ENCODE data around the gene TASOR2.

The TASOR2 gene

DNA sequence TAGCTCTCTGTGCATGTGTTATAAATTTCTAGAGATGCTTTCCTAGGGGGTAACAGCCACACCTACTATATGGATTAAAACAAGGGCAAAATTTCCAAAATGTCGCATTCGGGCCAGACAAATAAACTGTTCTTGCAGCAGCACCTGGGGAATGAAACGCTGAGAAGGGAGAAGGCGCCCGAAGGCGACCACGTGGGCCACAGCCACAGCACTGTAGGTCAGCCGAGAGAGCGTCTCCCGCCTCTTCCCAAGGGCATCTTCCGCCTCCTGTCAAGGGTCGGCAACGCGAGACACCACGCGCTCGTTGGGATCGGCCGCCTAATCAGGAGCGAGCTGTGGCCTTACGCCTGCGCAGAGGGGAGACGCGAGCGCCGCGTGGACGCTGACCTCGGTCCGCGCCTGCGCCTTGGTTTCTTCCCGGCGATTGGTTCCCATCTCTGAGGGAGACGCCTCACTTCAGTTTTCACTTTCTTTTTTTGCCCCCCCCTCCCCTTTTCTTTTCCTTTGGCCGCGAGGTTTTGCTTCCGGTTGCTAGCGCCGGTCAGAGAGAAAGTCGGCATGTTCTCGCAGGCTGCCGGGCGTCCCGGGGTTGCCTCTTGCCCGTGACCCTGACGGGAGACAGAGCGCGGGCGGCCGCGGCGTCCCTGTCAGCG is at the start of gene TASOR2:
TASOR2 (plus strand) TSS at position 521 of the 653 bp plus-strand sequence. CDS start 35,805 bp downstream, outside the sequence.
- DNase-seq (ENCODE audit: low read depth in 2 of 3, low spot score in 1 of 3) = peak; percentile 93 to 97 (median 94)

DNA sequence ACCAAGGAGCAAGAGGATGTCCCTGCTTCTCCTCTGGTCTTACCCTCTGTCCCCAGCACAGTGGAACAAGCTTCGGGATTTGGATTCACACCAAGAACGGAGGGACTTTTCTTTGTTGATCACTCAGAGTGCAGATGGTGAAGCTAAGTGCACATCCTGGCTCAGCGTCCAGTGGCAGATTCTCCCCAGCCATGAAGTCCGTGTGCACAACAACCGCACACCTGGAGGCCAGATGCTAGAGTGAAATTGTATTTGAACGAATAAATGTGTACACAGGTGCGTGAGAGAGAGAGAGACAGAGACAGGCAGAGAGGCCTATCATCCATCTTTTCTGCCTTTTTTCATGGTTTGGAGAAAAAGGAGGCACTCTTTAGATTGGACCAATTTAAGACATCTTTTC is 49.7 kb upstream of the TASOR2 start:
- no peak for DNase-seq (ENCODE audit: low read depth in 2 of 3, low spot score in 1 of 3)

GRCh38 chr10:5638494-5638893 is 46.1 kb upstream of the TASOR2 start:
- DNase-seq (ENCODE audit: low read depth in 2 of 3, low spot score in 1 of 3) = no peak

GRCh38 chr10:5639066-5639465 is 45.6 kb upstream of the TASOR2 start:
- DNase-seq (ENCODE audit: low read depth in 2 of 3, low spot score in 1 of 3) = no peak

- DNase-seq (ENCODE audit: low read depth in 2 of 3, low spot score in 1 of 3) = no peak
These were observed 44.6 kb upstream of the TASOR2 start for GRCh38 chr10:5640036-5640435.

DNA sequence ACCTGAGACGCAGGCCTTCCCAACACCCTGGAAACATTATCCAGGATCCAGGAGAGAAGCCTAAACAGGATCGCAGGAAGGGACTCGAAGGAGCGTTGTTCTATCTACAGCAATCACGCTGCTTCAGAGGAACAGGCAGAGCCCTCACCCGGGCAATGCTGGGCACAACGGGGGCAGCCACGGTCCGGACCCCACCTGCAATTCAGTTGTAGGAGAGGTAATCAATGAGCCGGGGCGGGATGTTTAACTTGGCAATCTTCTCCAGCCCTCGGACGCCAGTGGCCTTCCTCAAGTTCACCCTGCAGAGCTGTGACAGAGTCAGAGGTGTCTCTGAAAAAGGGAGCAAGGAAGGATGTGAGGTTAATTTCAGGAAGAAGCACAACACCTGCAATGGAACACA is 44.1 kb upstream of the TASOR2 start:
- DNase-seq (ENCODE audit: low read depth in 2 of 3, low spot score in 1 of 3) = no peak

- no peak for DNase-seq (ENCODE audit: low read depth in 2 of 3, low spot score in 1 of 3)
These were observed 43.1 kb upstream of the TASOR2 start for GRCh38 chr10:5641501-5641900.

GRCh38 chr10:5643346-5644067 is 41.1 kb upstream of the TASOR2 start:
- DNase-seq (ENCODE audit: low read depth in 2 of 3, low spot score in 1 of 3) = no peak

DNA sequence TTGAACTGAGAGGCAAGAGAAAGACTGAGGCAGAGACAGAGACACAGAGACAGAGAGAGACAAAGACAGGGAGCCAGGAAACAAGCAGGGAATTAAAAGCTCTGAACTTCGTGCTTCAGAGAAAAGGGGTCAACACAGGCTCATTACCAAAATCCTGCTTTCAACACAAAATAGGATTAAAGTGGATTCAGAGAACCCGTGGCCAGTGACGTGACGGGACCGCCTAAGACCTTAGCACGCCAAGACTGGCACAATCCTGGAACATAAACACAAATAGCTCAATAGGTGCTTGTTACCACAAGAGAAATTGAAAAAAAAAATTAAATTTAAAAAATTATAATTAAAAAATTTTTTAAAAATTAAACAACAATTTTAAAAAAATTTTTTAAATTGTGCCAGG is 39.7 kb upstream of the TASOR2 start:
- no peak for DNase-seq (ENCODE audit: low read depth in 2 of 3, low spot score in 1 of 3)

- no peak for DNase-seq (ENCODE audit: low read depth in 2 of 3, low spot score in 1 of 3)
These were observed 39.3 kb upstream of the TASOR2 start for GRCh38 chr10:5645375-5645774.

DNA sequence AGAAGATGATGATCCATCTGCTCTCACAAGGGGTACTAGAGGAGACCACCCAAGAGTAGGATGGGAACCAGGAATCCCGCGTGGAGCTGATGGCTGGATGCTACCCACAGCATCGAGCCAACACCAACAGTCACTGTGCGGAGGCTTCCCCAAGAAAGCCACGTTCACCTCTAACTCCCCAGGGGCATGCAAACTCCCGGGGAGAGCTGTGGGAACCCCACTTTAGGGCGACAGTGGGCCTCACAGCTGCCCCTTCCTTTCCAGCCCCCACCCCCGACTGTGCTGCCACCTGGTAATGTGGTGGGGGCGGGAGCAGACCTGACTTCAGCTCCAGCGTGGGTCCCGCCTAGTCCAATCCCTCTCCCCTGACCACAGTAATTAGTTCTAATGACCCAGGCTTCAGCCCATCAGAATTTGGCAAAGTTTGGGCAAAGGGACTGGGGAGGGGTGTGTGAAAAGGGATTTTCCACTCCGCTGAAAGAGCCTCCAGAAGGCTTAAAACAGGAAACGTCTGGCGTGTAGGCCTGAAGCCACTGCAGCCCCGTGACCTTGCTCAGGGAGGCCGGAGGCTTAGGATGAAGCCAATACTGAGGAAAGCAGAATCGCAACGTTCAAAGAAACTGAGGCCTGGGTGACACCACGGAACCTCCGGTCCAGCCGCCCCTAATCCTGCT is 38.6 kb upstream of the TASOR2 start:
- no peak for DNase-seq (ENCODE audit: low read depth in 2 of 3, low spot score in 1 of 3)

GRCh38 chr10:5647507-5648240 is 37.0 kb upstream of the TASOR2 start:
- no peak for DNase-seq (ENCODE audit: low read depth in 2 of 3, low spot score in 1 of 3)

DNA sequence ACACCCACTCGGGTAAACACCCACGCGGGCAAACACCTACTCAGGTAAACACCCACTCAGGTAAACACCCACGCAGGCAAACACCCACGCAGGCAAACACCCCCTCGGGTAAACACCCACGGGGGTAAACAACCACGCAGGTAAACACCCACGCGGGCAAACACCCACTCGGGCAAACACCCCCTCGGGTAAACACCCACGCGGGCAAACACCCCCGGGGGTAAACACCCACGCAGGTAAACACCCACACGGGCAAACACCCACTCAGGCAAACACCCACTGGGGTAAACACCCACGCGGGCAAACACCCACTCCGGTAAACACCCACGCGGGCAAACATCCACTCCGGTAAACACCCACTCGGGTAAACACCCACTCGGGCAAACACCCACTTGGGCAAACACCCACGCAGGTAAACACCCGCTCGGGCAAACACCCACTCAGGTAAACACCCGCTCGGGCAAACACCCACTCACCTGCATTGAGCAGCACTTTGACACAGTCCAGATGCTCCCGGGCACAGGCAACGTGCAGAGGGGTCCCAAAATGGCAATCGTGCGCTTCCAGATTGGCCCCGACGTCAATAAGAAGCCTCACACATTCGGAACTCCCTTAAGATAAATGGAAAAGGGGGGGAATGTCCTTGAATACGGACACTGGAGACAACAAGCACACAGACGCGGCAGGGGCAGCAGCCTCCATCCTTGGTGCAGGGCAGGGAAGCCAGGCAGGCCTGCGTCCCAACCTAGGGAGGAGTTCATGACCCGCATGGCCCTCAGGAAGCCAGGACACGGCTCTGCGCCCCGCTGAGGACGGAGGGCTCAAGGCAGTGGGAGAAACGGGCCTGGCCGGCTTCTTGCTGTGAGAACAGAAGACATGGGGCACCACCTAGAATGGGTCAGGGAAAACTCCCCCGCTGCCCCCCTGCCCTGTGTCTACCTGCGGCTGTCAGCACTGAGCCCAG is 35.9 kb upstream of the TASOR2 start:
- DNase-seq (ENCODE audit: low read depth in 2 of 3, low spot score in 1 of 3) = no peak

DNA sequence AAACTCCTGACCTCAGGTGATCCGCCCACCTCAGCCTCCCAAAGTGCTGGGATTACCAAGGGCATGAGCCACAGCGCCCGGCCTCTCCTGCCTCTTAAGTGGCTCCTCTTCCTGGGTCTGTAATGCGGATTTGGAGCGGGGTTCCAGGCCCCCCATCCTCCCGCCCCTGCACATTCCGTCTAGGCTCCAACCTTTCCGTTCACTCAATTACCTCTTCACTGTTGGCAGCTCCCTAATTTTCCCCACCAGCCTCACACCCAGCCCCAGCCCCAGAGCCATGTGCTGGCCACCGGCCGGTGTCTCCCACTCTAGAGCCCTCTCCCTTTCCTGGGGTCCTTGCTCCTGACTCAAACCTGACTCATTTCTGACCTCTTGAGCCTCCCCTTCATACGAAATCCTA is 34.9 kb upstream of the TASOR2 start:
- DNase-seq (ENCODE audit: low read depth in 2 of 3, low spot score in 1 of 3) = no peak

DNA sequence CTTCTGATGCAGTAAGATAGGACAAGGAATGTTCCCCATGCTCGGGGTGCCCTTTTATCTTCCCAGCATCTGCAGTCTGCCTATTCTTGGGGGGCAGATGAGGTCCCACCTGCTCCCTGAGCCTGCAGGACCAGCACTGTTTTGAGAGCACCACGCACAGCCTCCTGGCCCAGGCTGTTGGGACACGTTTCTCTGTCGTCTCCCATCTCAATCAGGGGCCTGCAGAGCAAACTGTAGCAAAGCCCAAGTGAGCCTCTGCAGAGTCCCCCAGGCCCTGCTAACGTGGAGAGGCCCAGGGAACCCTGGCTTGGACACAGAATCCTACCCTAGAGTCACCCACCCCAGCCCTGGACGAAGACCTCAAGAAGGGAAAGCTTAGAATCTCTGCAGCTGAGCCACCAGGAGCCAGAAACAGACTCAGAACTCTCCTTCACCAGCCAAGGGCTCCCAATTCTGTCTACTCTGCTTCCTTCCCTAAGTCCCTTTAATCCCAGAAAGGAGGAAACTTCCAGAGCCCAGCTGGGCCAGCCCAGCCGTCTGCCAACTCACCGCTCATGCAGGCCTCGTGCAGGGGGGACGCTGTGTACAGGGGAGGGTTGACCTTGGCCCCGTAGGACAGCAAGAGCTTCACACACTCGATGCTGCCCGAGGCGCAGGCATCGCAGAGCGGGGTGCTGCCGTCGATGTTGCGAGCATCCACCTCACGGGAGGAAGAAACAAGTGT is 33.8 kb upstream of the TASOR2 start:
- no peak for DNase-seq (ENCODE audit: low read depth in 2 of 3, low spot score in 1 of 3)

GRCh38 chr10:5651388-5651764 is 33.3 kb upstream of the TASOR2 start:
- DNase-seq (ENCODE audit: low read depth in 2 of 3, low spot score in 1 of 3) = no peak

DNA sequence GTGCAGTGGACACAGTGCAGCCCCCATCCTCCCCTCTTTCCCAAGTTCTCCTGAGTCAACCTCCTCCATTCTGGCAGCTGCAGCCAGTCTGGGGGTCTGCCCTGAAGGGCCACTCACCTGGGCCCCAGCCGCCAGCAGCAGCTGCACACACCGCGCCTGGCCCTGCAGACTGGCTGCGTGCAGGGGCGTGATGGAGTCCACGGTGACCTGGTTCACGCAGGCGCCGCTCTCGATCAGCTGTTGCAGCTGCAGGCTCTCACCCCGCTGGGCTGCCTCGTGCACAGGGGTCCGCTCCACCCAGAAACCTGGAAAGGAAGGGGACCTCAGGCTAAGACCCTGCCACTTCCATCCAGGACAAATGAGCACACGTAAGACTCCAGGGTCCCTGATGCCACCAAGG is 31.9 kb upstream of the TASOR2 start:
- DNase-seq (ENCODE audit: low read depth in 2 of 3, low spot score in 1 of 3) = no peak

GRCh38 chr10:5654218-5654755 is 30.4 kb upstream of the TASOR2 start:
- no peak for DNase-seq (ENCODE audit: low read depth in 2 of 3, low spot score in 1 of 3)

GRCh38 chr10:5655121-5655520 is 29.5 kb upstream of the TASOR2 start:
- no peak for DNase-seq (ENCODE audit: low read depth in 2 of 3, low spot score in 1 of 3)

Data from stimulated activated CD4-positive, alpha-beta T cell treated with anti-CD3 and anti-CD28 coated beads, Interleukin-12 subunit alpha, Interleukin-12 subunit beta, amount 100 ng/mL, for 48 hours (primary cell).